Activated CD4-positive, alpha-beta memory T cell treated with anti-CD3 and anti-CD28 coated beads for 36 hours (primary cell): ENCODE data around the gene STRIP2. TPM values are rescaled to one million over a fixed set of nuclear protein-coding genes. Genes with fewer than 3 reads are reported as not detected.

Source experiments
- CTCF ChIA-PET: fragments of 350-600 bp; sonication (Branson Sonifier 250); formaldehyde crosslinking; loops from one replicate; lab custom pipeline; 2021; ENCODE audit warnings: antibody characterized with exemption, inconsistent platforms; lab: Charles Lee
- POLR2A ChIA-PET: fragments of 350-600 bp; sonication (Branson Sonifier 250); formaldehyde crosslinking; loops from one replicate; lab custom pipeline; 2021; ENCODE audit warnings: antibody characterized with exemption; lab: Charles Lee
- DNase-seq: peaks from one replicate; pipeline ENCODE4 v3.0.0-alpha.2; 2020
- H3K27ac Mint-ChIP-seq: one replicate; pipeline ENCODE4 v1.8.0; 2021; ENCODE audit warnings: mixed read lengths
- H3K27me3 Mint-ChIP-seq: one replicate; pipeline ENCODE4 v1.8.0; 2021; ENCODE audit warnings: mixed read lengths
- H3K36me3 Mint-ChIP-seq: one replicate; pipeline ENCODE4 v1.8.0; 2021; ENCODE audit warnings: mixed read lengths
- H3K4me1 Mint-ChIP-seq: one replicate; pipeline ENCODE4 v1.8.0; 2021; ENCODE audit warnings: low read depth, mixed read lengths
- H3K4me3 Mint-ChIP-seq: one replicate; pipeline ENCODE4 v1.8.0; 2021; ENCODE audit warnings: mild to moderate bottlenecking, mixed read lengths
- H3K9me3 Mint-ChIP-seq: one replicate; pipeline ENCODE4 v1.8.0; 2021; ENCODE audit warnings: mixed read lengths
- intact Hi-C: fragments of 100-400 bp; cut with micrococcal nuclease; formaldehyde crosslinking; loops from one replicate; pipeline ENCODE4 v1.15.1; 2023
- total RNA-seq, 2 experiments: library from RNA; stranded (reverse); gene quantifications; one replicate each; pipeline ENCODE4 v1.2.3, GENCODE V29; 2021

STRIP2 gene
- total RNA-seq, 2 experiments from 2014 or later, result 56.1 to 62.0 TPM

- ChIA-PET CTCF (interaction anchor here (0.9 to 1.1 kb wide), 2 partner anchors 58 to 208 kb away, joined by 3 read pairs; no protein-coding TSS in a partner anchor), POLR2A (no interaction called here)
These were observed 7.8 kb upstream of the STRIP2 start for GRCh38 chr7:129426482-129426881.

GRCh38 chr7:129427526-129428045 lies 6.6 kb upstream of the STRIP2 start:
- Mint-ChIP-seq H3K4me3 (no peak overlapping the region), H3K36me3 (peaks cover 27% of the 10 kb centered on the region), H3K27me3 (peaks cover 1% of the 10 kb centered on the region), H3K4me1 (peaks cover under 1% of the 10 kb centered on the region), H3K27ac (no peak overlapping the region), H3K9me3 (no peaks in the 10 kb centered on the region)
- DNase-seq, result no peak
- POLR2A ChIA-PET, result no interaction called here
- intact Hi-C loops, result no loop called here
- CTCF ChIA-PET, result interaction anchor here (0.6 to 1.9 kb wide), 3 partner anchors 14 to 43 kb away, joined by 3 to 4 read pairs (median 4); no protein-coding TSS in a partner anchor

More at GRCh38 chr7:129426482-129426881, 7.8 kb upstream of the STRIP2 start:
- H3K36me3 Mint-ChIP-seq, result peaks cover 28% of the 10 kb centered on the region
- H3K4me3 Mint-ChIP-seq, result no peak overlapping the region
- no peaks in the 10 kb centered on the region for H3K27me3 Mint-ChIP-seq
- no peak overlapping the region for H3K27ac Mint-ChIP-seq
- no peak for DNase-seq
- no peaks in the 10 kb centered on the region for H3K4me1 Mint-ChIP-seq
- H3K9me3 Mint-ChIP-seq, result no peaks in the 10 kb centered on the region
- intact Hi-C loops, result no loop called here

GRCh38 chr7:129431911-129432643 lies 2.2 kb upstream of the STRIP2 start:
- no peaks in the 10 kb centered on the region for H3K9me3 Mint-ChIP-seq
- H3K4me3 Mint-ChIP-seq, result no peak overlapping the region
- peaks cover 20% of the 10 kb centered on the region for H3K4me1 Mint-ChIP-seq
- intact Hi-C loops, result loop anchor here (5.0 to 10.0 kb wide), 2 partner anchors 350 to 753 kb away; no protein-coding TSS in a partner anchor
- peaks cover 6% of the 10 kb centered on the region for H3K27me3 Mint-ChIP-seq
- ChIA-PET CTCF (interaction anchor here (1.4 to 4.7 kb wide), 3 partner anchors 56 to 89 kb away, joined by 3 to 46 read pairs (median 28); no protein-coding TSS in a partner anchor), POLR2A (no interaction called here)
- peaks cover 27% of the 10 kb centered on the region for H3K36me3 Mint-ChIP-seq
- no peak overlapping the region for H3K27ac Mint-ChIP-seq
- DNase-seq, result no peak

GRCh38 chr7:129434675-129435318 lies 565 bp downstream of the STRIP2 start:
- peak; percentile 13 for DNase-seq
- peak overlapping the region; percentile 86 for H3K4me3 Mint-ChIP-seq
- peaks cover 23% of the 10 kb centered on the region for H3K36me3 Mint-ChIP-seq
- CTCF ChIA-PET, result interaction anchor here (0.7 to 4.7 kb wide), 11 partner anchors 14 to 216 kb away, joined by 3 to 46 read pairs (median 5); no protein-coding TSS in a partner anchor
- peaks cover 34% of the 10 kb centered on the region for H3K4me1 Mint-ChIP-seq
- POLR2A ChIA-PET, result interaction anchor here (0.6 to 2.8 kb wide), 6 partner anchors 11 to 67 kb away, joined by 3 to 12 read pairs (median 3); no protein-coding TSS in a partner anchor
- intact Hi-C loops, result loop anchor here (2.0 to 10.0 kb wide), 4 partner anchors 58 to 750 kb away; no protein-coding TSS in a partner anchor
- H3K27me3 Mint-ChIP-seq, result peaks cover 6% of the 10 kb centered on the region
- H3K27ac Mint-ChIP-seq, result peak overlapping the region; percentile 83
- no peaks in the 10 kb centered on the region for H3K9me3 Mint-ChIP-seq

- Mint-ChIP-seq H3K27me3 (peaks cover 6% of the 10 kb centered on the region), H3K27ac (peak overlapping the region; percentile 83), H3K4me1 (peaks cover 40% of the 10 kb centered on the region), H3K9me3 (no peaks in the 10 kb centered on the region), H3K36me3 (peaks cover 29% of the 10 kb centered on the region), H3K4me3 (peak overlapping the region; percentile 86)
- no peak for DNase-seq
- CTCF ChIA-PET, result interaction anchor here (0.7 to 4.7 kb wide), 5 partner anchors 31 to 177 kb away, joined by 3 to 46 read pairs (median 4); no protein-coding TSS in a partner anchor
- intact Hi-C loops, result loop anchor here (2.0 to 10.0 kb wide), 3 partner anchors 59 to 749 kb away; no protein-coding TSS in a partner anchor
- POLR2A ChIA-PET, result interaction anchor here (0.6 to 2.8 kb wide), 3 partner anchors 15 to 67 kb away, joined by 3 to 12 read pairs (median 4); no protein-coding TSS in a partner anchor
These were observed 1.2 kb downstream of the STRIP2 start for GRCh38 chr7:129435414-129435829.

GRCh38 chr7:129436335-129436923 lies 2.2 kb downstream of the STRIP2 start:
- DNase-seq, result no peak
- Mint-ChIP-seq H3K27me3 (peaks cover 6% of the 10 kb centered on the region), H3K36me3 (peaks cover 38% of the 10 kb centered on the region), H3K4me1 (peaks cover 46% of the 10 kb centered on the region), H3K27ac (peak overlapping the region; percentile 83), H3K4me3 (peak overlapping the region; percentile 86), H3K9me3 (no peaks in the 10 kb centered on the region)
- ChIA-PET CTCF (interaction anchor here (0.7 to 4.7 kb wide), 5 partner anchors 35 to 176 kb away, joined by 3 to 46 read pairs (median 3); no protein-coding TSS in a partner anchor), POLR2A (interaction anchor here (1.4 kb wide), 1 partner anchor 35 kb away, joined by 4 read pairs; no protein-coding TSS in a partner anchor)
- intact Hi-C loops, result loop anchor here (10.0 kb wide), 1 partner anchor 748 kb away; no protein-coding TSS in a partner anchor

GRCh38 chr7:129437190-129437589 lies 3.0 kb downstream of the STRIP2 start:
- peaks cover 46% of the 10 kb centered on the region for H3K4me1 Mint-ChIP-seq
- ChIA-PET CTCF (interaction anchor here (1.2 to 1.5 kb wide), 2 partner anchors 34 to 61 kb away, joined by 3 to 4 read pairs; no protein-coding TSS in a partner anchor), POLR2A (no interaction called here)

GRCh38 chr7:129438281-129438838 lies 4.1 kb downstream of the STRIP2 start:
- DNase-seq, result no peak
- peaks cover 38% of the 10 kb centered on the region for H3K4me1 Mint-ChIP-seq
- POLR2A ChIA-PET, result interaction anchor here (1.0 to 1.5 kb wide), 4 partner anchors 27 to 513 kb away, joined by 3 to 14 read pairs (median 5); no protein-coding TSS in a partner anchor
- peaks cover 46% of the 10 kb centered on the region for H3K36me3 Mint-ChIP-seq
- CTCF ChIA-PET, result interaction anchor here (0.9 to 2.7 kb wide), 7 partner anchors 33 to 220 kb away, joined by 3 to 33 read pairs (median 11); no protein-coding TSS in a partner anchor
- H3K4me3 Mint-ChIP-seq, result peak overlapping the region; percentile 49
- H3K27me3 Mint-ChIP-seq, result no peaks in the 10 kb centered on the region
- intact Hi-C loops, result loop anchor here (2.0 to 10.0 kb wide), 2 partner anchors 92 to 746 kb away; no protein-coding TSS in a partner anchor
- H3K9me3 Mint-ChIP-seq, result no peaks in the 10 kb centered on the region
- H3K27ac Mint-ChIP-seq, result peak overlapping the region; percentile 97

More at GRCh38 chr7:129437190-129437589, 3.0 kb downstream of the STRIP2 start:
- Mint-ChIP-seq H3K27me3 (peaks cover 5% of the 10 kb centered on the region), H3K4me3 (no peak overlapping the region), H3K36me3 (peaks cover 41% of the 10 kb centered on the region), H3K9me3 (no peaks in the 10 kb centered on the region), H3K27ac (peak overlapping the region; percentile 33)
- intact Hi-C loops, result loop anchor here (10.0 kb wide), 1 partner anchor 748 kb away; no protein-coding TSS in a partner anchor
- no peak for DNase-seq

- H3K27me3 Mint-ChIP-seq, result no peaks in the 10 kb centered on the region
- DNase-seq, result peak; percentile 79
- CTCF ChIA-PET, result interaction anchor here (0.7 to 2.7 kb wide), 8 partner anchors 29 to 221 kb away, joined by 3 to 33 read pairs (median 10); no protein-coding TSS in a partner anchor
- H3K36me3 Mint-ChIP-seq, result peaks cover 52% of the 10 kb centered on the region
- peaks cover 36% of the 10 kb centered on the region for H3K4me1 Mint-ChIP-seq
- H3K27ac Mint-ChIP-seq, result peak overlapping the region; percentile 97
- intact Hi-C loops, result loop anchor here (1.0 to 10.0 kb wide), 5 partner anchors 32 to 746 kb away; no protein-coding TSS in a partner anchor
- no peaks in the 10 kb centered on the region for H3K9me3 Mint-ChIP-seq
- H3K4me3 Mint-ChIP-seq, result peak overlapping the region; percentile 64
- POLR2A ChIA-PET, result interaction anchor here (0.5 to 1.5 kb wide), 6 partner anchors 9 to 513 kb away, joined by 3 to 14 read pairs (median 4); no protein-coding TSS in a partner anchor
These were observed 4.8 kb downstream of the STRIP2 start for GRCh38 chr7:129438839-129439651.
